Activated naive CD4-positive, alpha-beta T cell (primary cell): ENCODE results near the gene ZNF646.
"Not testable (repeated sequence)": the region's sequence is repeated elsewhere in the genome, so short reads cannot be mapped to it uniquely, and the experiment has no call there.

ENCODE experiments used
- DNase-seq, 4 experiments: peaks; one replicate each; lab custom pipeline; 2025; lab: John Stamatoyannopoulos, UW

ZNF646 gene

DNA sequence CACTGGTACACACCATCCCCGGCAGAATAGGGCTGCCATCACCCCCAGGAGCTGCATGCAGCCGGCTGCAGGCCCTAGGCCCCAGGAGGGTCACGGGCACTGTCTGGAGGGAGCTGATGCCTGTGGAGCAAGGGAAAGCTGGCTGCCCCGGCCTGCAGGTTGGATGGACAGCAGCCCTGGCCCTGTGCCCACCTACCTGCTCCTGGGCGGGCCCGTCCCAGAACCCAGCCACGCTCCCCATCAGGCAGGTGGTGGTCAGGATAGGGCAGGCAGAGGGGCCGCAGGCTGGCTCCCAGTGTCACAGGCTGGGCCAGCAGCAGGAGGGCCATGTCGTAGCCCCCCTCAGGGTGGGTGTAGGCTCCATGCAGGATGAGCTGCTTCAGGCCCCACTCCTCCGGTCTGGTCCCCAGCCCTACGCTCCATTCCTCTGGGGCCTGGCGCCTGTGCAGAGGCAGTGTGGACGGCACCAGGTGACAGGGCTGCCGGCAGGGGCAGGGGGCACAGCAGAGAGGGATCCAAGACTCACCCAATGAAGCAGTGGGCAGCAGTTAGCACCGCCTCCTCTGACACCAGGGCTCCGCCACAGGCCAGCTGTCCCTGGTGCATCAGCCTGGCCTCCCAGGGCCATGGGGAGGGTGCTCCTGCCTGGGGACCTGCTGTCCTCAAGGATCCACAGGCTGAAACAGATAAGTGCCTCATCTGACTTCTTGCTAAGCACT, 10.5 kb downstream of the ZNF646 start:
- DNase-seq: no peak

DNA sequence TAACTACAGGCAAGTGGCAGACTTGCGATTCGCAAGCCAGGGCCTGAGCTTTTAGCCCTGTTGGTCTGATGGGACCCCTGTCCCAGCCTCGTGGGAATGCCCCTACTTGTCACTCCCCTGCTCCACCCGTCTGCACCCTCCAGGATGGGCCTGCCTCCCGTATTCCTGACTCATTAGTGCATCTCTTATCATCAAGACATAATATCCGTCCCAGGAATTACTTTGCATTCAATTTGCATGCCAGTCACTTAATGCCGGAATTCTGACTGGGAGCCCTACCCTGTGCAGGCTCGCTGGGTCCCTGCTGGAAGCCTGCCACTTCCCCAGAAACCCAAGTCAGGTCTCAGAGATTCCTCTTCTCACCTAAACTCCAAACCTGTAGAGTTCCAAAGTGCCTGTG, 11.2 kb downstream of the ZNF646 start:
- DNase-seq: no peak

DNA sequence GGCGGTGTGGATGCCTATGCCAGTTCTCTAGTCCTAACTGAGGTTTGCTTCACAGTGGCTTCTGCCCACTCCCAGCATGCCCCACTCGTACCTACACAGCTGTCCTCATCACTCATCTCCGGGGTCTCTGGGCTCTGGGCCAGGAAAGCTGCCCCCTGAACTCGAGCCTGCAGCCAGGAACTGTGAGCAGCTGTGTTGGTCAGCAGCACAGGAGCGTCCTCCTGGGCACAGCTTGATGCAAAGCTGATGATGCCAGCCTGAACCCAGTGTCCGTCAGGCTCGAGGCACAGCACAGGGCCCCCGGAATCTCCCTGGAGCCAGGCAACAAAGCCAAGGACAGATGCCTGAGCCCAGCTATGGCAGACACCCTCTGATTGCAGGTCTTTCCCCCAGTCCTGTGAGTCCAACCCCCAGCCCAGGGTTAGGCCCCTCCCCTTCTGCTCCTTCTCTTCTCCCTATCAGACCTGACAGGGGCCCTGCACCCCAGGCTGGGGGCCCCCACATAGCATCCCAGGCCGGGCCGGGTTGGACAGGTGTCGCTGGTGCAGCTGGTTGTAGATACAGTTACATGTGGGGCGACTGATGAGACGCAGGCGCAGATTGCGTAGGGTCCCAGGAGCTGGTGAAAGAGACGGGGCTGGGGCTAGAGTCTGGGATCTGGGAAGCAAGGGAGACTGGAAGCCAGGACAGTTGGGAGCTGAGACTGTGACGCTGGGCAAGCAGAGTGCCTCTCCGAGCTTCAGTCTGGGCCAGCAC, 11.8 kb downstream of the ZNF646 start:
- DNase-seq: no peak

DNA sequence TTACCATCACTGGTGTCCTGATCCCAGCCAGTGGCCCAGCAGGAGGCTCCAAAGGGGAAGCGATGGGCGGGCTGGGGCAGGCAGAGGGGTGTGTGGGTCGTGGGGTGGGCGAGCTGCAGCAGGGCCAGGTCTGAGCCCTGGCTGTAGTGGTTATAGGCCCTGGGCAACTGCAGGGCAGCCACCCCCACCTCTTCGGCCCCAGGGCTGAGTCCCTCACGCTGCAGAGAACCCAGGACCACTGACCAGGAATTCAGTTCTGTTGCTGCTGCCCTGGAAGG, 12.3 kb downstream of the ZNF646 start:
- no peak for DNase-seq

DNA sequence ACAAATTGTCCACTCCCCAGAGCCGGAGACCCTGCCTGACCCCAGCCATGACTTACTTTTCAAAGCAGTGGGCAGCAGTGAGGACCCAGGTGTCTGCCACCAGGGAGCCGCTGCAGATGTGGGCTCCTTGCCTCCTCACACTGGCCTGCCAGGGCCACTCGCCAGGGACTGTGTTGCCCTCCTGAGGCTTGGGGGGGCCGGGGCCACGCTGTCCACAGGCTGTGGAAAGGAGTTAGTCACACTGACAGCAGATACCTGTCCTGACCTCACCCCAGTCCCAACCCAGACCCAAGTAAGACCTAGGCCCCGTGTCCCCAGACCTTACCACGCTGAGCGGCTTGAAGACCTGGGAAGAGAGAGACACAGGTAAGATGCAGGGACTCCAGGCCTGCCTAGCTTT, 13.3 kb downstream of the ZNF646 start:
- DNase-seq: no peak

DNA sequence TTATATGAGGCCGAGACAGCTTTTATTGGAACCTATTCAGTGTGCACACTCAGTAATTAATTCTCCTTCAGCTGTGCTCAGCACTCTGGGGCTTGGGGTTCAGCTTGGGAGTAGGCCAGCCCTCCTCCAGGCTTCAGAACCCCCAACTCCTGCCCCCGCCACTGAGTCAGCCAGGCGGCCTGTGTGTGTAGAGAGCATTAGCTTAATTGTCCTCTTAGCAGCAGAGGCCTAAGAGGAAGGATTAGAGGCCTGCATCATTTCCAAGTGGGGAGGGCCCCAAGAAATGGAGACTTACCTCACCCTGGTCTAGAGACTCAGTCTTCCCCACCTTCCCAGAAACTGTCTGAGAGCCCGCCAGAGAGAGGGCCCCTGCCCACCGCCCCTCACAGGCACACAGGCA, 13.7 kb downstream of the ZNF646 start:
- DNase-seq: no peak

DNA sequence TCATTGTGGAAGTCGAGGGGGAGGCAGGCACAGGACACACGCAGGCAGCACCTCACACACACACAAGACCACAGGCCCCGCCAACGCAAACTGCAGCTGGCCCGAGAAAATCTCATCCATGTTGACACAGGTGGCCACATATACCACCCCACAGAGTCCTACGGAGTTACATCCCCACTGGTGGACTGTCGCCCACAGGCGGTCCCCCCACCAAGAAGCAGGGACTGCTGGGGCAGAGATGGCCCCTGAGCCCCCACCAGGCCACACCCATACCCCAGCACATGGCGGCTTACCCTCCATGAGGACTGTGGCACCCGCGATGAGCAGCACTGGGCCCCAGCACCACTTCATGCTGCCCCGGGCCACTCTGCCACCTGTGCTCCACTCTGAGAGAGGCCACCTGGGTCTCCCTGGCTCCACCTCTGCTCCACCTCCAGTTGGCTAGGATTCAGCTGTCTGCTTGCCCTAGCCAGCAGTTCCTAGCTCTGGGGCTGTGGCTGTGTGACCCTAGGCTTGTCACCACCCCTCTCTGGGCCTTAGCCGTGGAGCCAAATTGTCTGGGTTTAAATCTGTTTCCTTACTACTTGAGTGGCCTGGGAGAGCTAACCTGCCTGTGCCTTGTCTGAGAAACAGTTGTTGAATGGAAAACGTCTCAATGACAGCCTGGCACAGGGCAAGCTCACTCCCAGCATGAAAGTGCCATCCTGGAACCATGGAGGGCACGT, 14.4 kb downstream of the ZNF646 start, which contains the start of gene PRSS53:
TSS of gene PRSS53 (minus strand) at position 485 of the 725 bp plus-strand sequence. CDS start at position 351, 134 bp downstream.
- no peak for DNase-seq

DNA sequence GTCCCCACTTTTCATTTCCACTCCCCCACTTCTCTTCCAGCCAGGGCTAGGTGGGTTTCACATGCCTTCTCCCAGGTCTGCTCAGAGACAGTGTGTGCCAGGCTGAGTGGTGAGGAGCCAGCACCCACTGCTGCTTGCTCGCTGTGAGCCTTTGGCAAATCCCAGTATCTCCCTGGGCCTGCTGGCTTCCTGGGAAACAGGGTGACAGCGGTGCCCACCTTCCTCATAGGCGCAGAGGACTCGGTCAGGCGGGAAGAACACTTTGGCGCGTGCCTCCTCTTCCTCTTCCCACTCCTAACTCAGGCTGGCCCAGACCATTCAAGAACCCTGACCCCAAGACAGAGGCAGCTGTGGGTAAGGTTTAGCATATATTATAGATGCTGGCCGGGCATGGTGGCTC, 15.0 kb downstream of the ZNF646 start:
- DNase-seq: no peak

DNA sequence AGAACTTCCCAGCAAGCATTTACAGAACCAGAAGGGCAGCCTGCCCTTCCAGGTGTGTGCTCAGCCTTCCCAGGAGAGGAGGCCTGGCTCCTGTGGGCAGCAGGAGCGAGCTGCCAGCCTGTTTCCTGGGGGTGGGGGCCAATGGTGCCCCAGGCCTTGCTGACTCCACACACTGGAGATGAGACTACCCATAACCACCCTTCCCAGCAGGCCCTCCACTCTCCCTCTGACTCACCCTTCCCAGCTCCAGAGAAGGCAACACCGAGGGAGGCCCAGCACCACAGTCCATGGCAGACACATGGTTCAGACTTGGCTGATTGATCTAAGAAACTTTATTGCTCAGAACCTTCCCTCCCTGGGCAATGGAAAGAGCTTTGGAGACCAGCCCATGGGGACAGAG, 16.3 kb downstream of the ZNF646 start:
- no peak for DNase-seq

DNA sequence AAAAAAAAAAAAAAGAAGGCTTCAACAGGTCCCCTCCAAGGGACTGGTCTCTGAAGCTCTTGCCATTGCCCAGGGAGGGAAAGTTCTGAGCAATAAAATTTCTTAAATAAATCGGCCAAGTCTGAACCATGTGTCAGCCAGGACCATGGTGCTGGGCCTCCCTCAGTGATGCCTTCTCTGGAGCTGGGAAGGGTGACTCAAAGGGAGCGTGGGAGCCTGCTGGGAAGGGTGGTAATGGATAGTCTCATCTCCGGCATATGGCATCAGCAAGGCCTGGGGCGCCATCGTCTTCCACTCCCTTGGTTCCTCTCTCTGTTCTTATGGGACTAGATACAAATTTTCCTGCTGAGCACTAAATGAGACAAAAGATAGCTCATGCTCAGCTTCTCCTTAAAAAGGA, 18.1 kb downstream of the ZNF646 start:
- no peak for DNase-seq

DNA sequence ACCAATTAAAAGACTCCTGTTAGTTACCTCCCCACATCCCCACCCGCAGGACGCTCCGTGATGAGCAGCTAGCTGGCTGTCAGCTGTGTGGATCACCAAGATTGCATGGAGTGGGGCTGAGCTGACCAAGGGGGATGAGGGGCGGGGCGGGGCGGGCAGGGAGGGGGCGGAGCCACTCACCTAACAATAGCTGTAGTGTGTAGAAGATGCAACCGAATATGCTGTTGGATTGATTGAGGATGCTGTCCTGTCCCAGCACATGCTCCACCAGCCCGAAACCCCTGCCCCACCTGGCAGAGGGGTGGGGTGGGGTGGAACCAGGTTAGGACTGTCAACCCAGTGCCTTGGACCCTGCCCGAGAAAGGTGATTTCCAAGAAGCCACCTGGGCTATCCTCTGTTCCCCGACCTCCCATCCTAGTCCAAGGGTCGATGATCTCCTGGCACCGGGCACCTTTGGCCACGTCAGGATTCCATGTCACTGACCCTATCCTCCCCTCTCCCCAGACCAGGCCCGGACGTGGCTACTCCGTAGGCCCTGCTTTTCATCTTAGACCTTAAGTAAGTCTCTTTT, 19.0 kb downstream of the ZNF646 start:
- DNase-seq: no peak

DNA sequence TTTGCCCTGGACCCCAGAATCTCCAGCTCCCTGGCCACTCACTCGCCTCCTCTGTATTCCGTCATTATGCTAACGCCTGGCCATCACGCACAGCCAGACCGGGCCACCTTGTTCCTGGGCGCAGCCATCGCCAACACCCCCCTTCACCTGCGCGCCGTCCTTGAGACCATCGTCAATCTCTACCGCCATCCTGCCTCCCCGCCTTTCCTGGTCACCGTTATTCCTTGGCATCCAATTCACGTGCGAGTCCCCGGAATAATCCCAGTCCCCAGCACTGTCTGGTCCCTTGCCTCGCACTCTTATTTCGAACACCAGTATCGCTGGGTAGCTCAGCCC, 19.8 kb downstream of the ZNF646 start:
- no peak for DNase-seq

DNA sequence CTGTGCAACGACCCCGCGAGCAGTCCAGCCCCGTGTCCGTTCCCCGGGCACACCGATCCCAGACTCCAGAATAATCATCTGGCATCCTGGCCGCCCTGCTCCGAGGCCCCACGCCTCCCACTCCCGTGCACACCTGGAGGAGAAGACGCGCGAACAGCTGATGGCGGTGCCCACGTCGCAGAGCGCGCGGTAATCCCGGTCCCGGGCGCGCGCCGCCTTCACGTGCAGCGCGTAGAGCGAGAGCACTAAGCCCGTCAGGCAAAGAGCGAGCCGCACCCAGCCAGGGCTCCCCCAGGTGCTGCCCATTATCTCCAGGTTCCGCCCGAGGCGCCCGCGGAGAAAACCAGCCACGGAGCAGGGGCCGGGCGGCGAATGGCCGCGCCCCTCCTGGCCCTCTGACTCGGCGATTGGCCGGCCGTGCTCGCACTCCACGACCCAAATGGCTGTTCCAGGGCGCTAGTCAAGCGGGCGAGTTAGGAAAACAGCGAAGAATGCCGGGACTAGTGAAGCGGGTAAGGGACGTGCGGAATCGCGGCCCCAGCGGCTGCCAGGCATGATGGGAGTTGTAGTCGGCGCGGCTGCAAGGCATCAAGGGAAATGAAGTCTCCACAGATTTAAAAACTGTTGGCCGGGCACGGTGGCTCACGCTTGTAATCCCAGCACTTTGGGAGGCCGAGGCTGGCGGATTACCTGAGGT, 20.4 kb downstream of the ZNF646 start, which contains the start of gene VKORC1:
TSS of gene VKORC1 (minus strand) at position 374 of the 697 bp plus-strand sequence. CDS start at position 306, 68 bp downstream.
- peak; percentile 61 to 81 (median 71) for DNase-seq

DNA sequence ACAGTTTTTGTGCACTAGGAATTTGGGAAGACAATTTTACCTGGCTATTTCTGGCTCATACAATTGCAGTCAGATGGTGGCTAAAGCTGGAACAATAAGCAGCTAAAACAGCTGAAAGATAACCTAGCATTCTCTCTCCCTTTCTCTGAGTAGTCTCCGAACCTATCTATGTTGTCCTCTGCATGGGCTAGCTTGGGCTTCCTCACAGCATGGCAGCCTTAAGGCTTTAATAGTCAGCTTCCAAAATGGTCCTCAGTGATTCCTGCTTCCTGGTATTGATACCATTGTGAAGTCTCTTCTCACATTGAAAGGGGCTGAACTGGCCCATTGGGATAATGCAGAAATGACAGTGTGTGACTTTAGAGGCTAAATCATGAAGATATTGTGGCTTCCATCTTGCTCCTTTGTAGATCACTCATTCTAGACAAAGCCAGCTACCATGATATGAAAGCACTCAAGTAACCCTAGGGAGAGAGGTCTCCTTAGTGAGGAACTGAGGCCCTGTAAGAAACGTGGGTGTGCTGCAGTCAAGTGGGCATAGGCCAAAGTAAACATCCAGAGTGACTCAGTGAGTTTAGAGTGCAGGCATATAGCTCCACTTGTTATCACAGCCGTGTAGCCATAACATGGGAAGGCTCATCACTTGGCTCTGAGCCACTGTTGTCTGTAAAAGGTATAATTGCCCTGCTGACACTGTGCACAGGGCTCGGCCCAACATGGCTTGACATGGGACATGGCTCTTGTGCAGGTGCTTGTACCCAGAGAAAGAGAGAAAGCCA, 25.8 kb downstream of the ZNF646 start:
- DNase-seq: no peak

DNA sequence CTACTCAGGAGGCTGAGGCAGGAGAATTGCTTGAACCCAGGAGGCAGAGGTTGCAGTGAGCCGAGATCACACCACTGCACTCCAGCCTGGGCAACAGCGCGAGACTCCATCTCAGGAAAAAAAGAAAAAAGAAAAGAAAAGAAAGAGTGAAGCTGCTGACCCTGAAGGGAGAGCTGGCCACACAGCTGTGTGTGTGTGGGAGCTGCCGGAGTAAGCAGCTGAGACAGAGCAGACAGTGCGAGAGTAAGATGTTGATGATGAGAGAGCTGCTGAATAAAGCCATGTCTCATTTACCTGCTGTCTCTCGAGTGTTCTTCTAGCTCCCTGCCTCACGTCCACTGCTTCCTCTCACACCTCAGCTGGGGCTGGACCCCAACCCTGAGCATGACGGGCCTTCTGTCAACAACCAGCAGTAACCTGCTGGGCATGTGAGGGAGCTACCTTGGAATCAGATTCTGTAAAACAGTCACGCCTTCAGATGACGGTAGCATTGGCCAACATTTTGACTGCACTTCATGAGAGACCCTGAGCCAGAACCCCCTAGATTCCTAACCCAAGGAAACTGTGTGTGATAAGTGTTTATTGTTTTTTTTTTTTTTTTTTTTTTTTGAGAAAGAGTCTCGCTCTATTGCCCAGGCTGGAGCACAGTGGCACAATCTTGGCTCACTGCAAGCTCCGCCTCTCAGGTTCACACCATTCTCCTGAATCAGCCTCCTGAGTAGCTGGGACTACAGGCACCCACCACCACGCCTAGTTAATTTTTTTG, 26.8 kb downstream of the ZNF646 start:
- not testable (repeated sequence) for DNase-seq

DNA sequence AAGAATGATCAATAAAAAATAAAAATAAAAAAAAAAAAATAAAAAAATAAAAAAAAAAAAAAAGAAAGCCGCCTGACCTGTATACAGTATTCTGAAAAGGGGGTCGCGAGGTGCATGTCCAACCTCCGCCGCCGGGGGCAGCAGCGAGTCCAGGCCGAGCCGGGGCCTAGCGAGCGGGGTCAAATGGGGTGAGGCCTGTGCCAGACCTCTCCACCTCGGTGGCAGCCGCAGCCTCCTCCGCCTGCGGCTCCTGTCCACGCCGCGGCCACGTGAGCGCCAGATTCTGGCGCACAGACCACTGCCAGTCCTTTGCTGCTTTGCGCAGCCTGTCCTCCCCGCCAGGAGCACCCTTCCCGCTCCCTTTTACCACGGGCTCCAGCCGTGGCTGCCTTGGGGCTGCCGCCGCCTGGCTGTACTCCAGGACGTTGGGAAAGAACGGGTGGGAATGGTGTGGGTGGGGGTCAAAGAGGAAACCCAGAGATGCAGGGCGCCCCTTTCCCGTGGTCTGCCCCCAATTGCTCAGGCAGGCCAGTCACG, 31.5 kb downstream of the ZNF646 start:
- DNase-seq: peak; percentile 50 to 73 (median 68)

DNA sequence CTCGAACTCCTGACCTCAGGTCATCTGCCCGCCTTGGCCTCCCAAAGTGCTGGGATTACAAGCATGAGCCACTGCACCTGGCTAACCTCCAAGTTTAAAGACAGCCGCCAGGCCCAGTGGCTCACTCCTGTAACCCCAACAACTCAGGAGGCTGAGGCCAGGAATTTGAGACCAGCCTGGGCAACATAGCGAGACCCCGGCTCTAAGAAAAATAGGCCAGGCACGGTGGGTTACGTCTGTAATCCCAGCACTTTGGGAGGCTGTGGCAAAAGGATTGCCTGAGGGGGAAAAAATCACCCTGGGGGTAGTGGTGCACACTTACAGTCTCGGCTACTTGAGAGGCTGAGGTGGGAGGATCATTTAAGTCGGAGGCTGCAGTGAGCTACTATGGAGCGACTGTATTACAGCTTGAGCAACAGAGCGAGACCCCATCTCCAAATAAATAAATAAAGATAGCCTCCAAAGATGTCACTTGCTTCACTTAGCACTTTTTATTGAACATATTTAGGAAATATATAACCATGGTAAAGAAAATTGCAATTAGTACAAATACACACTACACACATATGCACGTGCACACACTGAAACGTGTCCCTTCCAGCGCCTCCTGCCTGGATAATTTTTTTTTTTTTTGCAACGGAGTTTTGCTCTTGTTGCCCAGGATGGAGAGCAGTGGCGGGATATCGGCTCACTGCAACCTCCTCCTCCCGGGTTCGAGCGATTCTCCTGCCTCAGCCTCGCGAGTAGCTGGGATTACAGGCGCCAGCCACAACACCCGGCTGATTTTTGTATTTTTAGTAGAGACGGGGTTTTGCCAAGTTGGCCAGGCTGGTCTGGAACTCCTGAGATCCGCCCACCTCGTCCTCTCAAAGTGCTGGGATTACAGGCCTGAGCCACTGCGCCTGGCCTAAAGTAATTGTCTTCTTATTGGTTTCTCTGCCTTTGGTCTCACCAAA, 32.6 kb downstream of the ZNF646 start:
- DNase-seq: no peak

DNA sequence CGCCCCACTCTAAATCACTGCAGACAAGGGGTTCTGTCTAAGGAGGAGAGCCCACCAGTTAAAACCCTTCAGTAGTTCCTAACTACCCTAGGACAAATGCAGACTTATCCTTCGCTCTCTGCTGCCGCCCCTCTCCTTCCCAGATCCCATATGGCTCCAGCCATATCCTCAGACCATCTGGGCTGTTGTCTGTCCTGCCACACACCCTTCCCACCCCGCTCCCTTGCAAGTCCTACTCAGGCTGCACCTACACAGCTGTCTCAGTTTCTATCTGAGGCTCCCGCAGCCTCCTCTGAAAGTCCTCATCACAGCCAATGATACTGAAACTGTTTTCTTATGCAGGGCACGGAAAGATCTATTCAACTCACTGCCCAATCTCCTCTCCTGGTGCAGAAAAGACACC, 33.2 kb downstream of the ZNF646 start:
- no peak for DNase-seq
